ENCODE results near the gene RIN3.

- TF ChIP-seq CTCF (conservative IDR thresholded peaks at IDR 0.05; ENCODE audit: low read depth, low read length) (no peak), EZH2phosphoT487 (IDR thresholded peaks at IDR 0.05; ENCODE audit: borderline replicate concordance, low read length) (no peak), EZH2 (IDR thresholded peaks at IDR 0.05; ENCODE audit: low read length, unreplicated experiment) (no peak)
Observed at GRCh38 chr14:92660571-92660970, 147.0 kb downstream of the RIN3 start.

Data from PC-3 (cell line).